ENCODE results near the gene SLC25A26. TPM values are rescaled to one million over a fixed set of nuclear protein-coding genes. Genes with fewer than 3 reads are reported as not detected.
"Not testable (repeated sequence)": the region's sequence is repeated elsewhere in the genome, so short reads cannot be mapped to it uniquely, and the experiment has no call there.

SLC25A26 gene
- total RNA-seq, 1 donor from 2014 or later: 19.2 TPM

GRCh38 chr3:66419036-66419435 lies 198.2 kb downstream of the SLC25A26 start:
- DNase-seq (ENCODE audit: low spot score in 2 of 2, unreplicated experiment in 2 of 2): no peak
- no peaks in the 10 kb centered on the region for H3K27me3 Mint-ChIP-seq (ENCODE audit: low read depth)
- peaks cover 8% of the 10 kb centered on the region for H3K36me3 Mint-ChIP-seq
- H3K9me3 Mint-ChIP-seq: peaks cover 29% of the 10 kb centered on the region
- peaks cover 9% of the 10 kb centered on the region for H3K4me1 Mint-ChIP-seq
- H3K4me3 Mint-ChIP-seq: no peak overlapping the region
- H3K27ac Mint-ChIP-seq: no peak overlapping the region
- no peak for TF ChIP-seq CTCF (IDR thresholded peaks at IDR 0.05; ENCODE audit: unreplicated experiment)

DNA sequence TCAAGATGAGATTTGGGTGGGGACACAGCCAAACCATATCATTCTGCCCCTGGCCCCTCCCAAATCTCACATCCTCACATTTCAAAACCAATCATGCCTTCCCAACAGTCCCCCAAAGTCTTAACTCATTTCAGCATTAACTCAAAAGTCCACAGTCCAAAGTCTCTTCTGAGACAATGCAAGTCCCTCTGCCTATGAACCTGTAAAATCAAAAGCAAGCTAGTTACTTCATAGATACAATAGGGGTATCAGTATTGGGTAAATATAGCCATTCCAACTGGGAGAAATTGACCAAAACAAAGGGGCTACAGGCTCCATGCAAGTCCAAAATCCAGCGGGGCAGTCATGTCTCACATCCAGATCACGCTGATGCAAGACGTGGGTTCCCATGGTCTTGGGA lies 200.3 kb downstream of the SLC25A26 start:
- H3K4me1 Mint-ChIP-seq; H3K27me3 Mint-ChIP-seq (ENCODE audit: low read depth); DNase-seq (ENCODE audit: low spot score in 2 of 2, unreplicated experiment in 2 of 2); H3K36me3 Mint-ChIP-seq; H3K4me3 Mint-ChIP-seq; H3K27ac Mint-ChIP-seq: not testable (repeated sequence)
- peaks cover 29% of the 10 kb centered on the region for H3K9me3 Mint-ChIP-seq

DNA sequence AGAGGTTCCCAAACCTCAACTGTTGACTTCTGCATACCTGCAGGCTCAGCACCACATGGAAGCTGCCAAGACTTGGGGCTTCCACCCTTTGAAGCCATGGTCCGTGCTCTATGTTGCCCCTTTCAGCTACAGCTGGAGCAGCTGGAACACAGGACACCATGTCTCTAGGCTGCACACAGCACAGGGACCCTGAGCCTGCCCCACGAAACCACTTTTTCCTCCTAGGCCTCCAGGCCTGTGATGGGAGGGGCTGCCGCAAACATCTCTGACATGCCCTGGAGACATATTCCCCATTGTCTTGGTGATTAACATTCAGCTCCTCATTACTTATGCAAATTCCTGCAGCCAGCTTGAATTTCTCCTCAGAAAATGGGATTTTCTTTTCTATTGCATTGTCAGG lies 201.1 kb downstream of the SLC25A26 start:
- not testable (repeated sequence) for H3K27ac Mint-ChIP-seq, H3K4me1 Mint-ChIP-seq

GRCh38 chr3:66423791-66424190 lies 203.0 kb downstream of the SLC25A26 start:
- Mint-ChIP-seq H3K27ac (no peak overlapping the region), H3K4me3 (no peak overlapping the region), H3K27me3 (ENCODE audit: low read depth) (peaks cover 7% of the 10 kb centered on the region), H3K9me3 (peaks cover 29% of the 10 kb centered on the region), H3K36me3 (peaks cover 8% of the 10 kb centered on the region), H3K4me1 (peaks cover 5% of the 10 kb centered on the region)
- no peak for DNase-seq (ENCODE audit: low spot score in 2 of 2, unreplicated experiment in 2 of 2)
- no peak for TF ChIP-seq CTCF (IDR thresholded peaks at IDR 0.05; ENCODE audit: unreplicated experiment)

More for the DNA sequence above, 201.1 kb downstream of the SLC25A26 start:
- not testable (repeated sequence) for H3K36me3 Mint-ChIP-seq; H3K27me3 Mint-ChIP-seq (ENCODE audit: low read depth); H3K4me3 Mint-ChIP-seq; DNase-seq (ENCODE audit: low spot score in 2 of 2, unreplicated experiment in 2 of 2)
- H3K9me3 Mint-ChIP-seq: peaks cover 29% of the 10 kb centered on the region

- Mint-ChIP-seq H3K27me3 (ENCODE audit: low read depth) (peaks cover 7% of the 10 kb centered on the region), H3K4me1 (peaks cover 5% of the 10 kb centered on the region), H3K4me3 (no peak overlapping the region), H3K9me3 (peaks cover 25% of the 10 kb centered on the region), H3K36me3 (peaks cover 8% of the 10 kb centered on the region), H3K27ac (no peak overlapping the region)
- no peak for TF ChIP-seq CTCF (IDR thresholded peaks at IDR 0.05; ENCODE audit: unreplicated experiment)
- DNase-seq (ENCODE audit: low spot score in 2 of 2, unreplicated experiment in 2 of 2): no peak
Measured at GRCh38 chr3:66425032-66425431, 204.2 kb downstream of the SLC25A26 start.

DNA sequence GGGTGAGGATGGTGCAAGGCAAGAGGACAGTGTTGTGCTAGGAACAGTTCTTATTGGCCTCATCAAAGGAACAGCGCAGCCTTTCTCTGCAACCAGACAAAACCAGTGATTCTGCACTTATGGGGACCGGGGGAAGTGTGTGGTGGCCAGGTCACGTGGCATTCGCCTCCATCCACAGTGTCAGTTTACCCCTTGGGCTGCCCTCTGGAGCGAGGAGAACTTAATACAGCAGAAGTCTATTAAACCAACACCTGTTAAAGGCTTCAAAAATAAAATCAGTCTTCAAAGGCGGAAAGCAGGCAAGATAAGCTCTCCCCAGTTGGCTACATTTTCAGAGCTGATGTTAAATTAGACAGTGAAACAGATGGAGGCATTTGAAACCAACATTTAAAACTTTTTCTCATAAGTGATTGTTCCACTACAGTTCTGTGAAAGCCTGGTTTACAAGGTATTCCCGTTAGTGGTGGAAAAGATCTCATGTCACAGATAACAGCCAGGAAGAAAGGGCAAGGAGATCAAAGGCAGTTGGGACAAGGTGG lies 204.8 kb downstream of the SLC25A26 start:
- H3K9me3 Mint-ChIP-seq: peaks cover 19% of the 10 kb centered on the region
- H3K27me3 Mint-ChIP-seq (ENCODE audit: low read depth): peaks cover 7% of the 10 kb centered on the region
- no peak for TF ChIP-seq CTCF (IDR thresholded peaks at IDR 0.05; ENCODE audit: unreplicated experiment)
- no peak overlapping the region for H3K27ac Mint-ChIP-seq
- no peak for DNase-seq (ENCODE audit: low spot score in 2 of 2, unreplicated experiment in 2 of 2)
- H3K36me3 Mint-ChIP-seq: peaks cover 5% of the 10 kb centered on the region
- peaks cover 5% of the 10 kb centered on the region for H3K4me1 Mint-ChIP-seq
- no peak overlapping the region for H3K4me3 Mint-ChIP-seq

- Mint-ChIP-seq H3K4me1 (peaks cover 5% of the 10 kb centered on the region), H3K36me3 (peaks cover 4% of the 10 kb centered on the region), H3K4me3 (no peak overlapping the region), H3K9me3 (peaks cover 14% of the 10 kb centered on the region), H3K27me3 (ENCODE audit: low read depth) (peaks cover 7% of the 10 kb centered on the region), H3K27ac (no peak overlapping the region)
- no peak for TF ChIP-seq CTCF (IDR thresholded peaks at IDR 0.05; ENCODE audit: unreplicated experiment)
- no peak for DNase-seq (ENCODE audit: low spot score in 2 of 2, unreplicated experiment in 2 of 2)
Measured at GRCh38 chr3:66426135-66426534, 205.3 kb downstream of the SLC25A26 start.
